Activated T-cell treated with anti-CD3 and anti-CD28 coated beads, Interleukin-2, amount 50 U/mL, for 72 hours (primary cell): ENCODE measurements around the gene MLST8. TPM values are rescaled to one million over a fixed set of nuclear protein-coding genes. Genes with fewer than 3 reads are reported as not detected.

ENCODE experiments used
- ATAC-seq, 2 donors: fragments of 150-1000 bp; cut with Tn5 transposase; replicated peaks in 1 of 2; 2 replicates each; pipeline ENCODE4 v1.10.0; 2021; ENCODE audit warnings: moderate library complexity in 2 of 2, mild to moderate bottlenecking in 1 of 2
- DNase-seq, 2 donors: peaks; one replicate each; pipeline ENCODE4 v3.0.0; 2021 to 2022; ENCODE audit warnings: mixed read lengths in 1 of 2
- H3K27ac Mint-ChIP-seq: one replicate; pipeline ENCODE4 v1.8.0; 2022; ENCODE audit warnings: mild to moderate bottlenecking, moderate library complexity, mixed read lengths
- H3K27me3 Mint-ChIP-seq: one replicate; pipeline ENCODE4 v1.8.0; 2022; ENCODE audit warnings: low read depth, mixed read lengths
- H3K36me3 Mint-ChIP-seq, 2 donors: one replicate each; pipeline ENCODE4 v1.8.0; 2022; ENCODE audit warnings: mixed read lengths in 2 of 2, mild to moderate bottlenecking in 1 of 2; ENCODE audit not compliant: insufficient read depth in 2 of 2
- H3K4me1 Mint-ChIP-seq: one replicate; pipeline ENCODE4 v1.8.0; 2022; ENCODE audit warnings: low read depth, mixed read lengths
- H3K4me3 Mint-ChIP-seq, 2 donors: one replicate each; pipeline ENCODE4 v1.8.0; 2022; ENCODE audit warnings: mild to moderate bottlenecking in 2 of 2, mixed read lengths in 2 of 2, moderate library complexity in 2 of 2
- H3K9me3 Mint-ChIP-seq, 2 donors: one replicate each; pipeline ENCODE4 v1.8.0; 2022; ENCODE audit warnings: mixed read lengths in 2 of 2
- total RNA-seq, 2 donors: library from RNA; stranded (reverse); gene quantifications; one replicate each; pipeline ENCODE4 v1.2.3, GENCODE V29; 2022

The MLST8 gene
- total RNA-seq, result 10 to 100 TPM; 54.9 to 65.6 TPM

DNA sequence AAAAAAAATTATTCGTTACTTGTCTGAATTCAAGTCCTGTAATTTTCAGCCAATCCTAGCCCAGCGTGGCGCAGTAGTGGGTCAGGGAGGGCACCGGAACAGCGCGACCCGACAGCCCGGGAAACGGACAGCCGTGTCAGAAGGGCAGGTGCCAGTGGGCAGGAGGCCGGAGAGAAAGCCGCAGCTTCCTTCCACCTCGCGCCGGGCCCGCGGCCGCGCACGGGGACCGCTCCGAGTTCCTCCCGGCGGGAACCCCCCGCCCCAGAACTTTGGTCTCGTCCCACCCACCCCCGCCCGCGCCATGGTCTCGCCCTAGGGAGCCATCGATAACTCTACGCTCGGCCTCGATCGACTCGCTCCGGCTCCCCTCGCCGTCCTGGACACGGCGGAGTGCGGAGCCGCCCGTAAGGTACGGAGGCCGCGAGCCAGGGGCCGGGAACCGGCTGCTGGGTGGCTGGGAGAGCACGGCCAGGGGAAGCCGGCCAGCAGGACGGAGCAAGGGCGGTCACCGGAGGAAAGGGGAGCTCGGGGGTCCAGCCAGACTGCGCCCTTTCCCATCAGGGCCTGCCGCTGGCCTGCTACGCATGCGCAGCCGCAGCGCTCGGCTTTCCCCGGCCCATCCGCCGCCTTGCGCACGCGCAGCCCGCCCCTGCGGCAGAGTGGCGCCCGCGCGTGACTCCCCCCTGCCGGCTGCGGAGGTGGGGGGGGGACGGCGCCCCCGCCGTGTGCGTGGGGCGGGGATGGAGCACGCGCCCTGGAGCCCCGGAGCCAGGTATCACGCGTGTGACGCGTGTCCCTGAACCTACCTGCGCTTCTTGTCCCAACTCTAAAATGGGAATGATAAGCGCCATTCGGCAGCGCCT is at the start of gene MLST8:
TSS of gene MLST8 (plus strand) at position 351 of the 863 bp plus-strand sequence. CDS start 632 bp downstream, outside the sequence.
- Mint-ChIP-seq H3K4me3 (peak within 1 kb of the TSS; percentile 84 to 89), H3K9me3 (no peaks in the 10 kb centered on the region), H3K27ac (peak within 1 kb of the TSS; percentile 80), H3K4me1 (peaks cover 23% of the 10 kb centered on the region), H3K36me3 (peaks cover 2 to 6% of the 10 kb centered on the region in 2 donors), H3K27me3 (no peaks in the 10 kb centered on the region)
- peak; percentile 85 to 86 for ATAC-seq
- peak; percentile 88 to 92 for DNase-seq

DNA sequence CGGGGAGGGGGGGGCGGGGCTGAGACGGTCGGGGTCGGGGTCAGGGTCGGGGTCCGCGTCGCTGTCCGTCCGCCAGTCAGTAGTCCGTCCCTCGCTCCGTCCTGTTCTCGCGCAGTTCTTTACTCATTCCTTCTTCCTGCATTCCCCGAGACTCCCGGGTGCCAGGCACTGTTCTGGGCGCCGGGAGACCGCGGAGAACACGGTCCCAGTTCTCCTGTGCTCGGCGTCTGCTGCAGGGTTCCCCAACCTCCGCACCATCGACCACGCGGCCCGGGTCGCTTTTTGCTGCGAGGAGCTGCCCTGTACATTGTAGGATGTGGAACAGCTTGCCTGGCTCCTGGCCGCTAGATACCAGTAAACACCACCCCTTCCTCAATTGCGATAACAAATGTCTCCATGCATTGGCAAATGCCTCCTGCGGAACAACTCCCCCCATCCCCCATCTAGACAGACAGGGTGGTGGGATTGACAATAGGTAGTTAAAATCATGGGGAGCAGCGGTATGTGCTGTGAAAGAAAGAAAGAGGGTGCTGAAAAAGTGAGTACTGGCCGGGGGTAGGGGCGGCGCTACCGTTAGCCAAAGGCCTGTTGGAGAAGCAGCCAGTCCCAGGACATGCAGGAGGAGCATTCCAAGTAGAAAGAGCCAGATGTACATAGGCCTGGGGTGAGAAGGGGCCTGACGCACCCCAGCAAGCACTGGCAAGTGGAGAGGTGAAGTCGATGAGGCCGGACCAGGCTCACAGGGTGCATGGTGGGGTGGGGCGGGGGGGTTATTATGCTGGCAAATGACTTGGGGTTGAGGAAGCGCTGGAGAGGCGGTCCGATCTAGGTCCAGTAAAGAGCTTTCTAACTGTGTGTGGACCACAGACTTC is 49.0 kb upstream of the MLST8 start:
- Mint-ChIP-seq H3K4me3 (peak overlapping the region; percentile 97 to 99), H3K27ac (peak overlapping the region; percentile 97), H3K27me3 (no peaks in the 10 kb centered on the region), H3K9me3 (no peaks in the 10 kb centered on the region), H3K4me1 (peaks cover 52% of the 10 kb centered on the region), H3K36me3 (peaks cover 4 to 7% of the 10 kb centered on the region in 2 donors)
- no peak for DNase-seq
- no peak for ATAC-seq

DNA sequence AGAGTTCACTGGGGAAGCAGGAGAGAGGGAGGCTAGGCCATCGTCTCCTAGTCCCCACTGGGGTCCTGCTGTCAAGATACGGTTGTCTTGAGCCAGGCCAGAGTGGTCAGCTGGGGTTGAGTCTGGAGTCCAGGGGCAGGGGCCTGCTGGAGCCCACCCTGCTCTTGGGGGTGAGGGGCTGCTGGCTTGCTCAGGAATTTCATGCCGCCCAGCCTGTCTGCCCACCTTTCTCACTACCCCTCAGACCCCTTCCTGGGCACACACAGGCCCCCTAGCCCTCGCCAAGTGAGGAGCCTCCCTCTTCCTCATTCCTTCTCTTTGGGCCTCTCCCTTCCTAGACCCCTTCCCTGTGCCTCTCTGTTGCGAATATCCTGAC is 48.4 kb upstream of the MLST8 start:
- H3K27me3 Mint-ChIP-seq, result no peaks in the 10 kb centered on the region
- no peaks in the 10 kb centered on the region for H3K9me3 Mint-ChIP-seq
- ATAC-seq (no peak), DNase-seq (no peak)
- H3K27ac Mint-ChIP-seq, result peak overlapping the region; percentile 97
- peak overlapping the region; percentile 97 to 99 for H3K4me3 Mint-ChIP-seq
- peaks cover 47% of the 10 kb centered on the region for H3K4me1 Mint-ChIP-seq
- peaks cover 4 to 7% of the 10 kb centered on the region in 2 donors for H3K36me3 Mint-ChIP-seq

- peaks cover 39% of the 10 kb centered on the region for H3K4me1 Mint-ChIP-seq
- H3K4me3 Mint-ChIP-seq, result peak overlapping the region; percentile 97 to 99
- peaks cover 4 to 7% of the 10 kb centered on the region in 2 donors for H3K36me3 Mint-ChIP-seq
- no peak overlapping the region for H3K27ac Mint-ChIP-seq
- no peaks in the 10 kb centered on the region for H3K27me3 Mint-ChIP-seq
- no peak for ATAC-seq
- no peaks in the 10 kb centered on the region for H3K9me3 Mint-ChIP-seq
- DNase-seq, result no peak
Measured at GRCh38 chr16:2157480-2158261, 47.6 kb upstream of the MLST8 start.

- H3K27me3 Mint-ChIP-seq, result no peaks in the 10 kb centered on the region
- H3K36me3 Mint-ChIP-seq, result peaks cover 4 to 7% of the 10 kb centered on the region in 2 donors
- no peaks in the 10 kb centered on the region for H3K9me3 Mint-ChIP-seq
- H3K4me3 Mint-ChIP-seq, result no peak overlapping the region
- H3K27ac Mint-ChIP-seq, result no peak overlapping the region
- peaks cover 33% of the 10 kb centered on the region for H3K4me1 Mint-ChIP-seq
- ATAC-seq, result no peak
- DNase-seq, result no peak
Measured at GRCh38 chr16:2158262-2158638, 47.0 kb upstream of the MLST8 start.

DNA sequence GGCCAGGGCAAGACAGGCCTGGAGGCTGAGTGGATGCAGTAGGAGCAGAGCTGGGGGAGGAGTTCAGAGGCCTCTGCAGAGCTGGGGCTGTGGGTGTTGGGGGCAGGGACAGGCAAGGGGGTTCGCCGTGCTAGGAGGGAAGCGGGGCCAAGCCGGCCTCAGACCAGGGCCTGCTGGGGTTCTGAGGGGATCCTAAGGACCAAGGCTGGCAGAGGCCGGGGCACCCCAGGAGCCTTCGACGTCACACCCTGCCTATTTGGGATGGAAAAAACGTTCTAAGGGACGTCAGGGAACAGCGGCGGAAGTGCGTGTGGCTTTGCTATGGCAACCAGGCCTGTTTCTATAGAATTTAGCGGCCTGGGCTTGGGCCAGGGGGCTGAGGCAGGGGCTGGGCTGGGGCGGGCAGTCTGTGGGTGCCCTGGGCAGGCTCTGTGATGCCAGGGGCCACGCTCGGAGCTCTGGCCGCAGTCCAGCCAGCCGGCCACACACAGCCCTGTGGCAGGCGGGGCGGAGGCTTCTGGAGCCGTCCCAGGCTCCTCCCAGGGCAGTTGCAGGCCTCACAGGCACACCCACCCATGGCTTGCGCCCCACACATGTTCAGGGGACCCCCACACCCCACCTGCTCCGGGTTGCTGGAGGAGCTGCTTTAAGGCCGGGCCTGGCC is 45.9 kb upstream of the MLST8 start:
- Mint-ChIP-seq H3K4me3 (no peak overlapping the region), H3K36me3 (peaks cover 4% of the 10 kb centered on the region in 2 donors), H3K4me1 (peaks cover 22% of the 10 kb centered on the region), H3K27me3 (no peaks in the 10 kb centered on the region), H3K9me3 (no peaks in the 10 kb centered on the region), H3K27ac (peak overlapping the region; percentile 51)
- DNase-seq (no peak), ATAC-seq (no peak)

- H3K27ac Mint-ChIP-seq, result no peak overlapping the region
- no peaks in the 10 kb centered on the region for H3K9me3 Mint-ChIP-seq
- DNase-seq (no peak), ATAC-seq (no peak)
- peaks cover 0 to under 1% of the 10 kb centered on the region in 2 donors for H3K36me3 Mint-ChIP-seq
- no peak overlapping the region for H3K4me3 Mint-ChIP-seq
- H3K4me1 Mint-ChIP-seq, result peaks cover 20% of the 10 kb centered on the region
- no peaks in the 10 kb centered on the region for H3K27me3 Mint-ChIP-seq
Measured at GRCh38 chr16:2160915-2161551, 44.2 kb upstream of the MLST8 start.

GRCh38 chr16:2161911-2162310 is 43.3 kb upstream of the MLST8 start:
- H3K36me3 Mint-ChIP-seq, result peaks cover 0 to 2% of the 10 kb centered on the region in 2 donors
- H3K4me1 Mint-ChIP-seq, result peaks cover 12% of the 10 kb centered on the region
- no peak overlapping the region for H3K27ac Mint-ChIP-seq
- no peak for DNase-seq
- H3K9me3 Mint-ChIP-seq, result no peaks in the 10 kb centered on the region
- H3K27me3 Mint-ChIP-seq, result no peaks in the 10 kb centered on the region
- ATAC-seq, result no peak
- no peak overlapping the region for H3K4me3 Mint-ChIP-seq

- Mint-ChIP-seq H3K36me3 (peaks cover 0 to 2% of the 10 kb centered on the region in 2 donors), H3K4me1 (peaks cover 4% of the 10 kb centered on the region), H3K9me3 (no peaks in the 10 kb centered on the region), H3K27ac (no peak overlapping the region), H3K4me3 (no peak overlapping the region), H3K27me3 (no peaks in the 10 kb centered on the region)
- DNase-seq (no peak), ATAC-seq (no peak)
Measured at GRCh38 chr16:2162676-2163118, 42.6 kb upstream of the MLST8 start.

DNA sequence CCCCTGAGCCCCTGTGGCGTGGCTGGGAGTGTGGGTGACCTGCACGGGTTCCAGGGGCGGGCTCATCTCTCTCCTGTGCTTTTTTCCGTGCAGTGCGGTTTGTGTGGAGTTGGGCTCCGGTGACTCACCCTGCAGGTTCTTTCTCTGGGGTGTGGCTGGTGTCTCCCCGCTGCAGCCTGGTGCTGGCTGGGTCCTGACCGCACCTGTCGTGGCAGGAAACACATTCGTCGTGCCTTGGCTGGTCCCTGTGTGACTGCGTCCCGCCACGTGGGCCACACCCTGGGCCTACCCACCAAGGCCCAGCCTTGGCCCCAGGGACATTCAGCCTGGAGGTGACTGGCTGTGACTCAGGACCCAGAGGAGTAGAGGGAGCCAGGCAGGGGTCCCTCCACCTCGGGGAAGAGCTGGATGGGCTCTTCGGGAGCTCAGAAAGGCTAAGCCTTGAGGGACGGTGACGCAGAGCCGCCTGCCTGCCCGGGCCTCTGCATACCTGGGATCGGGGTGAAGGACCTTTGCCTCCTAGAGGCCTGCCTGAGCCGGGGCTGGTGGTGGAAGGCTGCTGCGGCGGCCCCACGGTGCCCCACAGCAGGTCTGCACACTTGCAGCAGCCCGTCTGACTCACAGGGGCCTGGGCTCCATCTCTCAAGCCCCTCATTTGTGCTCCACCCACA is 41.9 kb upstream of the MLST8 start:
- Mint-ChIP-seq H3K4me1 (no peaks in the 10 kb centered on the region), H3K27me3 (no peaks in the 10 kb centered on the region), H3K27ac (no peak overlapping the region), H3K36me3 (peaks cover 0 to 2% of the 10 kb centered on the region in 2 donors), H3K4me3 (no peak overlapping the region), H3K9me3 (no peaks in the 10 kb centered on the region)
- DNase-seq, result no peak
- ATAC-seq, result peak in 1 of 2 donors; percentile 38

DNA sequence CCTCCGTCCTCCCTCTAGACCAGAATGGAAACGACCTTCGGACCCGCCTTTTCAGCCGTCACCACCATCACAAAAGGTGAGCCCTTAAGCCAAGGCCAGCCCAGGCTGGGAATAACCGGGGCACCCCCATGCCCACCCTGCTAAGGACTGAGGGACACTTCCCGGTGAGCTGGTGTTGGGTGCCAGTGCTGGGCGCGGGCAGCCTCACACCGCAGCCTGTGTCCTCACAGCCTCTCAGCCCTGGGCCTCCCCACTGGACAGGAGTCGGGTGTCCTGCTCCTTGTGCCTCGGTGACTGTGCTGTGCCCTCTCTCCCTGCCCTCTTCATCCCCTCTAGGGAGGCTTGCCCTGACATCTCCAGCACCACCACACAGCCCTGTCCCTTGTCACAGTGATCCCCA is 39.4 kb upstream of the MLST8 start:
- H3K4me1 Mint-ChIP-seq, result no peaks in the 10 kb centered on the region
- H3K27me3 Mint-ChIP-seq, result no peaks in the 10 kb centered on the region
- no peak overlapping the region for H3K27ac Mint-ChIP-seq
- DNase-seq, result no peak
- no peak for ATAC-seq
- H3K4me3 Mint-ChIP-seq, result no peak overlapping the region
- no peaks in the 10 kb centered on the region for H3K9me3 Mint-ChIP-seq
- H3K36me3 Mint-ChIP-seq, result peaks cover 0 to 2% of the 10 kb centered on the region in 2 donors
